GM12878 (cell line): ENCODE results near the gene ANKRD13C. TPM values are rescaled to one million over a fixed set of nuclear protein-coding genes. Genes with fewer than 3 reads are reported as not detected.

ENCODE experiments used
- ATF3 ChIP-seq: IDR thresholded peaks from 2 replicates; pipeline ENCODE4 v1.6.1; 2011; ENCODE audit warnings: low read depth, mild to moderate bottlenecking, low read length, moderate library complexity, borderline replicate concordance; ENCODE audit errors: extremely low read depth
- BMI1 ChIP-seq: fragments of 450-650 bp; IDR thresholded peaks from 2 replicates; pipeline ENCODE4 v1.6.1; 2016; ENCODE audit warnings: mild to moderate bottlenecking, moderate library complexity, borderline replicate concordance
- E2F4 ChIP-seq: IDR thresholded peaks from 2 replicates; pipeline ENCODE4 v1.6.1; 2012; ENCODE audit warnings: low read depth, low read length, improper control_type of control experiment
- E2F8 ChIP-seq: fragments of 450-650 bp; IDR thresholded peaks from 2 replicates; pipeline ENCODE4 v1.6.1; 2018; ENCODE audit warnings: mild to moderate bottlenecking, low read depth, moderate library complexity; ENCODE audit not compliant: partially characterized antibody
- FOXM1 ChIP-seq: IDR thresholded peaks from 2 replicates; pipeline ENCODE4 v1.6.1; 2012; ENCODE audit warnings: low read depth, mild to moderate bottlenecking, inconsistent platforms, low read length, moderate library complexity
- HDAC2 ChIP-seq: fragments of 200-600 bp; sonication (generic); IDR thresholded peaks from 2 replicates; pipeline ENCODE4 v1.6.1; 2017
- HDAC6 ChIP-seq: fragments of 200-600 bp; sonication (generic); IDR thresholded peaks from one replicate; pipeline ENCODE4 v1.8.0; 2017; ENCODE audit warnings: antibody characterized with exemption; ENCODE audit not compliant: unreplicated experiment
- IKZF1 ChIP-seq: fragments of 450-650 bp; conservative IDR thresholded peaks from 2 replicates; pipeline ENCODE4 v1.6.1; 2017; ENCODE audit warnings: antibody characterized with exemption, mild to moderate bottlenecking
- JUNB ChIP-seq: IDR thresholded peaks from 2 replicates; pipeline ENCODE4 v1.6.1; 2016; ENCODE audit warnings: antibody characterized with exemption, mild to moderate bottlenecking
- NR2C1 ChIP-seq: fragments of 450-650 bp; IDR thresholded peaks from 2 replicates; pipeline ENCODE4 v1.6.1; 2017; ENCODE audit warnings: antibody characterized with exemption, mild to moderate bottlenecking, moderate library complexity
- SIN3A ChIP-seq: IDR thresholded peaks from 2 replicates; pipeline ENCODE4 v1.6.1; 2012; ENCODE audit warnings: low read depth, low read length, improper control_type of control experiment
- SKIL ChIP-seq: fragments of 450-650 bp; IDR thresholded peaks from 2 replicates; pipeline ENCODE4 v1.6.1; 2017; ENCODE audit warnings: mild to moderate bottlenecking, low read depth, inconsistent platforms; ENCODE audit not compliant: poor library complexity, severe bottlenecking
- SMAD5 ChIP-seq: IDR thresholded peaks from 2 replicates; pipeline ENCODE4 v1.6.1; 2016; ENCODE audit warnings: antibody characterized with exemption, low read depth
- SPI1 ChIP-seq: IDR thresholded peaks from 2 replicates; pipeline ENCODE4 v1.6.1; 2011; ENCODE audit warnings: low read depth, mild to moderate bottlenecking, low read length, moderate library complexity, borderline replicate concordance; ENCODE audit not compliant: insufficient read depth
- SRF ChIP-seq, 2 experiments: IDR thresholded peaks; 2 replicates each; pipeline ENCODE4 v1.6.1; 2011; ENCODE audit warnings: low read depth in 2 of 2, low read length in 2 of 2, mild to moderate bottlenecking in 1 of 2, moderate library complexity in 1 of 2
- STAT3 ChIP-seq: IDR thresholded peaks from 2 replicates; pipeline ENCODE4 v1.6.1; 2011; ENCODE audit warnings: low read depth, low read length, improper control_type of control experiment
- ZNF217 ChIP-seq: fragments of 450-650 bp; IDR thresholded peaks from 2 replicates; pipeline ENCODE4 v1.6.1; 2017; ENCODE audit warnings: antibody characterized with exemption, mild to moderate bottlenecking
- polyA plus RNA-seq, 11 experiments: library from polyadenylated mRNA; depleted of rRNA in 4 of 11; unstranded in 6 of 11; stranded (reverse) in 5 of 11; fragments of >200 nt; fragmentation: Nextera tagmentation in 4 of 11; fragmentation: Illumina TruSeq in 1 of 11; extraction: Ambion mirVana in 4 of 11; extraction: Trizol in 1 of 11; gene quantifications; 1 replicate in 1 of 11; 2 replicates in 10 of 11; pipeline versions ENCODE4 v1.2.1 to v1.2.3, GENCODE V29; 2011 to 2016; ENCODE audit warnings: inconsistent platforms in 2 of 11, missing spikeins in 2 of 11, low read depth in 1 of 11
- total RNA-seq, 4 experiments: library from RNA; depleted of rRNA in 3 of 4; stranded (reverse); fragments of >200 nt in 3 of 4; fragmentation: Illumina TruSeq in 1 of 4; extraction: Trizol in 1 of 4; gene quantifications; 2 replicates each; pipeline versions ENCODE4 v1.2.1 to v1.2.3, GENCODE V29; 2013 to 2021
- TF ChIP-seq, protein P1 (sequence below): IDR thresholded peaks from 2 replicates; pipeline ENCODE4 v1.6.1; 2011; ENCODE audit warnings: borderline replicate concordance, low read depth, mild to moderate bottlenecking, moderate library complexity, mixed read lengths, low read length; ENCODE audit not compliant: insufficient read depth; ENCODE audit errors: extremely low read length
- TF ChIP-seq, protein P2 (sequence below): fragments of 150-350 bp; IDR thresholded peaks from 2 replicates; pipeline ENCODE4 v1.6.1; 2014; ENCODE audit warnings: mild to moderate bottlenecking, low read depth, low read length

The ANKRD13C gene
- total and polyA plus RNA-seq, 10 of the 15 experiments (the other 5 are each of a cell fraction or from before 2014, with no cell fraction given): 3.7 to 24.4 (median 14.1) TPM

DNA sequence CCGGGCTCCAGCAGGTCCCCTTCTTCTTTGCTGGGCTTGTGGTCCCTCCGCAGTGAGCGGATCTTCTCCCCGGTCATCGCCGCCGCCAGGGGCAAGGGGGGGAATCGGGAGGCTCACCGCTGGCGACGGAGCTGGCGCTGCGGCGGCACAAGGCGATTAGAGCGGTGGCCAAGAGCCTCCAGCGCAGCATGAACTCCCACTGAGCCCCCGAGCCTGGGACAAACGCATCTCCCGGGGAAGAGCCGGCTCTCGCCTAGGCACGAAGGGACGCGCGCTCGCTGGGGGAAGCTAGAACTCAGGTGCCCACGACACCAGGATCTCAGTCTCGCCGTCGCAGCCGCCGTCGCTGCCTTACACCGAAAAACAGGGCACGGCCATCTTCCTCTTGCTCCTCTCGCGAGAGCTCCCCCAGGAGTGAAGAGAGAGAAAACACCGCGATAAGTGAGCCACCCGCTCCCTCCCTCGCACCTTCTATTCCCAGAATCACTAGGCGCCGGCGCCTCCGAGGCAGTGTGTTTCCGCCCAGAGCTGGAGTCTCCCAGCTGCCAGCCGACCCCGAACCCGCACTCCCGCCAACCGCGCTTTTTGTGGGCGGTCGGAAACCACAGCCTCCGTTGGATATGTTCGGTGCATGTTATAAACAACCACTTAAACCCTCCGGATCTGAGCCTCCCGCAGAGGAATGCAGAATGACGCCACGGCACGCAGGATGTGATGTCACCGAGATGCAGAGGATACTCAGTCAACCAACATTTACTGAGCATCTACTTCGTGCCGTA lies at the start of gene ANKRD13C (continued):
- TF ChIP-seq, protein P1, sequence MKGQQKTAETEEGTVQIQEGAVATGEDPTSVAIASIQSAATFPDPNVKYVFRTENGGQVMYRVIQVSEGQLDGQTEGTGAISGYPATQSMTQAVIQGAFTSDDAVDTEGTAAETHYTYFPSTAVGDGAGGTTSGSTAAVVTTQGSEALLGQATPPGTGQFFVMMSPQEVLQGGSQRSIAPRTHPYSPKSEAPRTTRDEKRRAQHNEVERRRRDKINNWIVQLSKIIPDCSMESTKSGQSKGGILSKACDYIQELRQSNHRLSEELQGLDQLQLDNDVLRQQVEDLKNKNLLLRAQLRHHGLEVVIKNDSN: no peak
- TF ChIP-seq HDAC2 (no peak), SKIL (peak; percentile 48), E2F8 (peak; percentile 69), SIN3A (peak; percentile 79), STAT3 (no peak), FOXM1 (no peak), ATF3 (no peak), NR2C1 (no peak), ZNF217 (peak; percentile 41; the same call in 1 of the 2 replicates), HDAC6 (no peak), SPI1 (0 out of 2 replicates have a peak, but pooled peaks have one; percentile 17), JUNB (peak; percentile 20; the same call in 1 of the 2 replicates), BMI1 (no peak), IKZF1 (peak; percentile 94), SMAD5 (peak; percentile 86), E2F4 (no peak), SRF (IDR thresholded peaks at IDR 0.05; ENCODE audit: low read depth in 2 of 2, low read length in 2 of 2) (0 out of 4 replicates have a peak, but pooled peaks of 1 of the 2 experiments have one; percentile 48)
- TF ChIP-seq, protein P2, sequence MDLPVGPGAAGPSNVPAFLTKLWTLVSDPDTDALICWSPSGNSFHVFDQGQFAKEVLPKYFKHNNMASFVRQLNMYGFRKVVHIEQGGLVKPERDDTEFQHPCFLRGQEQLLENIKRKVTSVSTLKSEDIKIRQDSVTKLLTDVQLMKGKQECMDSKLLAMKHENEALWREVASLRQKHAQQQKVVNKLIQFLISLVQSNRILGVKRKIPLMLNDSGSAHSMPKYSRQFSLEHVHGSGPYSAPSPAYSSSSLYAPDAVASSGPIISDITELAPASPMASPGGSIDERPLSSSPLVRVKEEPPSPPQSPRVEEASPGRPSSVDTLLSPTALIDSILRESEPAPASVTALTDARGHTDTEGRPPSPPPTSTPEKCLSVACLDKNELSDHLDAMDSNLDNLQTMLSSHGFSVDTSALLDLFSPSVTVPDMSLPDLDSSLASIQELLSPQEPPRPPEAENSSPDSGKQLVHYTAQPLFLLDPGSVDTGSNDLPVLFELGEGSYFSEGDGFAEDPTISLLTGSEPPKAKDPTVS: no peak
